ENCODE measurements around the gene YWHAG. TPM values are rescaled to one million over a fixed set of nuclear protein-coding genes. Genes with fewer than 3 reads are reported as not detected.

Gene YWHAG
- polyA plus RNA-seq, 3 donors, result 6.9 to 12.2 (median 9.3) TPM

DNA sequence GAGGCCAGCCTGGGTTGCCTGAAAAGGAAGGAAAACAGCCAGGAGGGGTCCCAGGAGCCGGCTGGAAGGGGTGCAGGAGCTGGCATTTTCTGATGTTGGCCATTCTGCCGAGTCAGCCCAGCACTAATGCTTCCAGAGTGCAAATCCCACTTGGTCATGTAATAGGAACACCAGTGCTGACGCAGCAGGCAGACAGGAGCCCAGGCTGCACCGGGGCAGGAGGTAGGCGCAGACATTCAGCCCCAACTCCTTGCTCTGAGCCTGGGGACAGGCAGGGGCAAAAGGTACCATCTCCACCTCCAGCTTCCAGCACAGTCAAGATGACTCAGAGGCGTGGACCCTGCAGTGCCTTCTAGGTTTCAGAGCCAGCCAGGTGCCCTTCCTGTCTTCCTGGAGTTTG is 10.2 kb upstream of the YWHAG start:
- Histone ChIP-seq H3K27ac (ENCODE audit: low read depth in 1 of 2, low read length in 2 of 2) (no peak overlapping the region), H3K27me3 (ENCODE audit: control insufficient read depth in 2 of 2, insufficient read depth in 2 of 2, low read length in 2 of 2) (no peaks in the 10 kb centered on the region), H3K4me3 (replicated peaks in 1 of 3; ENCODE audit: low read depth in 2 of 3, low read length in 3 of 3) (no peak overlapping the region), H3K4me2 (replicated peaks; ENCODE audit: extremely low read depth, low read length, poor library complexity, severe bottlenecking) (no peak overlapping the region), H4K20me1 (ENCODE audit: insufficient read depth, low read length) (no peaks in the 10 kb centered on the region), H3K9me3 (replicated peaks in 1 of 2; ENCODE audit: control insufficient read depth in 1 of 2, insufficient read depth in 1 of 2, low read length in 2 of 2) (no peaks in the 10 kb centered on the region), H3K36me3 (replicated peaks in 1 of 2; ENCODE audit: control insufficient read depth in 1 of 2, insufficient read depth in 2 of 2, low read length in 2 of 2) (no peaks in the 10 kb centered on the region), H3K9ac (ENCODE audit: insufficient read depth, low read length, poor library complexity, severe bottlenecking) (no peak overlapping the region), H3K79me2 (ENCODE audit: insufficient read depth, low read length) (no peaks in the 10 kb centered on the region), H2AFZ (ENCODE audit: insufficient read depth, low read depth, low read length, poor library complexity, severe bottlenecking) (no peak overlapping the region), H3K4me1 (ENCODE audit: control insufficient read depth in 1 of 2, insufficient read depth in 2 of 2, low read length in 2 of 2) (peaks cover 53 to 54% of the 10 kb centered on the region in 2 donors)
- Mint-ChIP-seq H3K27me3 (ENCODE audit: low read depth in 3 of 3) (peaks cover 0 to 4% (median 0%) of the 10 kb centered on the region in 3 donors), H3K36me3 (no peaks in the 10 kb centered on the region), H3K9me3 (peaks cover 0 to 2% (median 0%) of the 10 kb centered on the region in 7 donors), H3K4me1 (peaks cover 54% of the 10 kb centered on the region), H3K27ac (no peak overlapping the region), H3K4me3 (no peak overlapping the region)
- no peak for DNase-seq
- intact Hi-C loops (cut with micrococcal nuclease), result no loop called here
- 97% methylated on average over 5 of the region's 6 CpGs for WGBS (ENCODE audit: insufficient coverage)
- TF ChIP-seq, protein P1, sequence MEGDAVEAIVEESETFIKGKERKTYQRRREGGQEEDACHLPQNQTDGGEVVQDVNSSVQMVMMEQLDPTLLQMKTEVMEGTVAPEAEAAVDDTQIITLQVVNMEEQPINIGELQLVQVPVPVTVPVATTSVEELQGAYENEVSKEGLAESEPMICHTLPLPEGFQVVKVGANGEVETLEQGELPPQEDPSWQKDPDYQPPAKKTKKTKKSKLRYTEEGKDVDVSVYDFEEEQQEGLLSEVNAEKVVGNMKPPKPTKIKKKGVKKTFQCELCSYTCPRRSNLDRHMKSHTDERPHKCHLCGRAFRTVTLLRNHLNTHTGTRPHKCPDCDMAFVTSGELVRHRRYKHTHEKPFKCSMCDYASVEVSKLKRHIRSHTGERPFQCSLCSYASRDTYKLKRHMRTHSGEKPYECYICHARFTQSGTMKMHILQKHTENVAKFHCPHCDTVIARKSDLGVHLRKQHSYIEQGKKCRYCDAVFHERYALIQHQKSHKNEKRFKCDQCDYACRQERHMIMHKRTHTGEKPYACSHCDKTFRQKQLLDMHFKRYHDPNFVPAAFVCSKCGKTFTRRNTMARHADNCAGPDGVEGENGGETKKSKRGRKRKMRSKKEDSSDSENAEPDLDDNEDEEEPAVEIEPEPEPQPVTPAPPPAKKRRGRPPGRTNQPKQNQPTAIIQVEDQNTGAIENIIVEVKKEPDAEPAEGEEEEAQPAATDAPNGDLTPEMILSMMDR (IDR thresholded peaks at IDR 0.05), result no peak

DNA sequence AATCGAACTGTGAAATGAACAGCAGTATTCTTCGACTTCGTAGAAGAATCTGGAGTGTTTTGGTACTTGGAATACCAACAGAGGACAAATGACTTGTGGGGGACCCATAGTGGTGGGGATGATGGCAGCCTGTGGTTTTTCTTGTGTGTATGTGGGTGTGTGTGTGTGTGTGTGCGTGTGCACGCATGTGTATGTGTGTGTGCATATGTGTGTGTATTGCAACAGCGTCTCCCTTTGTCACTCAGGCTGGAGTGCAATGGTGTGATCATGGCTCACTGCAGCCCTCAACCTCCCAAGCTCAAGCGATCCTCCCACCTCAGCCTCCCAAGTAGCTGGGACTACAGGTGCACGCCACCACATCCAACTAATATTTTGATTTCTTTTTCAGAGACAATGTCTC is 9.4 kb upstream of the YWHAG start:
- 100% methylated on average over 5 of the region's 8 CpGs for WGBS (ENCODE audit: insufficient coverage)
- intact Hi-C loops (cut with micrococcal nuclease), result no loop called here
- Histone ChIP-seq H2AFZ (ENCODE audit: insufficient read depth, low read depth, low read length, poor library complexity, severe bottlenecking) (no peak overlapping the region), H3K4me1 (ENCODE audit: control insufficient read depth in 1 of 2, insufficient read depth in 2 of 2, low read length in 2 of 2) (peaks cover 53 to 54% of the 10 kb centered on the region in 2 donors), H3K9me3 (replicated peaks in 1 of 2; ENCODE audit: control insufficient read depth in 1 of 2, insufficient read depth in 1 of 2, low read length in 2 of 2) (no peaks in the 10 kb centered on the region), H3K36me3 (replicated peaks in 1 of 2; ENCODE audit: control insufficient read depth in 1 of 2, insufficient read depth in 2 of 2, low read length in 2 of 2) (no peaks in the 10 kb centered on the region), H3K4me2 (replicated peaks; ENCODE audit: extremely low read depth, low read length, poor library complexity, severe bottlenecking) (no peak overlapping the region), H3K79me2 (ENCODE audit: insufficient read depth, low read length) (no peaks in the 10 kb centered on the region), H3K4me3 (replicated peaks in 1 of 3; ENCODE audit: low read depth in 2 of 3, low read length in 3 of 3) (no peak overlapping the region), H3K9ac (ENCODE audit: insufficient read depth, low read length, poor library complexity, severe bottlenecking) (no peak overlapping the region), H3K27ac (ENCODE audit: low read depth in 1 of 2, low read length in 2 of 2) (no peak overlapping the region), H3K27me3 (ENCODE audit: control insufficient read depth in 2 of 2, insufficient read depth in 2 of 2, low read length in 2 of 2) (no peaks in the 10 kb centered on the region), H4K20me1 (ENCODE audit: insufficient read depth, low read length) (no peaks in the 10 kb centered on the region)
- Mint-ChIP-seq H3K4me3 (no peak overlapping the region), H3K27me3 (ENCODE audit: low read depth in 3 of 3) (peaks cover 0 to 1% (median 0%) of the 10 kb centered on the region in 3 donors), H3K27ac (no peak overlapping the region), H3K36me3 (no peaks in the 10 kb centered on the region), H3K4me1 (peaks cover 54% of the 10 kb centered on the region), H3K9me3 (peaks cover 0 to 2% (median 0%) of the 10 kb centered on the region in 7 donors)
- DNase-seq, result no peak
- TF ChIP-seq, protein P1 (IDR thresholded peaks at IDR 0.05), result no peak

Data from CD14-positive monocyte (primary cell).